Astrocyte (in vitro differentiated cells and primary cell): ENCODE data around the gene CCDC38.

Experiments
- EZH2 ChIP-seq: IDR thresholded peaks from 2 replicates; pipeline ENCODE4 v1.6.1; 2012; ENCODE audit warnings: mild to moderate bottlenecking, low read length, inconsistent platforms; ENCODE audit not compliant: insufficient read depth
- TF ChIP-seq, protein P1 (sequence below): IDR thresholded peaks from 2 replicates; pipeline ENCODE4 v1.5.1; 2011; ENCODE audit warnings: low read depth, mild to moderate bottlenecking, inconsistent platforms, low read length, moderate library complexity; ENCODE audit not compliant: insufficient read depth

DNA sequence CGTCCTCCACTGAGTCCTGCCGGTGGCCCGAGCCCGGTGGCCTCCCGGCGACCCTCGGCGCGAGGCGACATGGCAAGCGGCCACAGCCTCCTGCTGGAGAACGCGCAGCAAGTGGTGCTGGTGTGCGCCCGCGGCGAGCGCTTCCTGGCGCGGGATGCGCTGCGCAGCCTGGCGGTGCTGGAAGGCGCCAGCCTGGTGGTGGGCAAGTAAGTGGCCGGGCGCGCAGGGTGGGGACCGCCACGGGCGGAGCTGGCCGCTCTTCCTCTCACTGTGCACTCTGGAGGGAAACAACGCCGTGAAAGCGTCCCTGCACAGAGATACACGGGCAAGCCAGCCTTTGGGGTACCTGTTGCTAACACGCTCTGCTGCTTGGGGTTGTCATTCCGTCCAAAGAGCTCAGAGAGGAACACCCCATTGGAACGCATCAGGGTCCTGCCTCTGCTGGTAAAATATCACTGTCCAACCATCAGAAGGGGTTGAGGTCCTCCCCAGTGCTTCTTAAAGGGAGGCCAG lies 972 bp upstream of the CCDC38 start, which contains the start of gene AMDHD1:
- TF ChIP-seq, protein P1, sequence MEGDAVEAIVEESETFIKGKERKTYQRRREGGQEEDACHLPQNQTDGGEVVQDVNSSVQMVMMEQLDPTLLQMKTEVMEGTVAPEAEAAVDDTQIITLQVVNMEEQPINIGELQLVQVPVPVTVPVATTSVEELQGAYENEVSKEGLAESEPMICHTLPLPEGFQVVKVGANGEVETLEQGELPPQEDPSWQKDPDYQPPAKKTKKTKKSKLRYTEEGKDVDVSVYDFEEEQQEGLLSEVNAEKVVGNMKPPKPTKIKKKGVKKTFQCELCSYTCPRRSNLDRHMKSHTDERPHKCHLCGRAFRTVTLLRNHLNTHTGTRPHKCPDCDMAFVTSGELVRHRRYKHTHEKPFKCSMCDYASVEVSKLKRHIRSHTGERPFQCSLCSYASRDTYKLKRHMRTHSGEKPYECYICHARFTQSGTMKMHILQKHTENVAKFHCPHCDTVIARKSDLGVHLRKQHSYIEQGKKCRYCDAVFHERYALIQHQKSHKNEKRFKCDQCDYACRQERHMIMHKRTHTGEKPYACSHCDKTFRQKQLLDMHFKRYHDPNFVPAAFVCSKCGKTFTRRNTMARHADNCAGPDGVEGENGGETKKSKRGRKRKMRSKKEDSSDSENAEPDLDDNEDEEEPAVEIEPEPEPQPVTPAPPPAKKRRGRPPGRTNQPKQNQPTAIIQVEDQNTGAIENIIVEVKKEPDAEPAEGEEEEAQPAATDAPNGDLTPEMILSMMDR: no peak
- TF ChIP-seq EZH2: no peak
